HG03095 (cell line): ENCODE data around the gene CDKN2C.

ENCODE experiments used
- ATAC-seq: cut with Tn5 transposase; IDR thresholded peaks from one replicate; pipeline ENCODE4 v1.9.1; 2021; ENCODE audit warnings: moderate library complexity; ENCODE audit not compliant: unreplicated experiment

Gene CDKN2C

DNA sequence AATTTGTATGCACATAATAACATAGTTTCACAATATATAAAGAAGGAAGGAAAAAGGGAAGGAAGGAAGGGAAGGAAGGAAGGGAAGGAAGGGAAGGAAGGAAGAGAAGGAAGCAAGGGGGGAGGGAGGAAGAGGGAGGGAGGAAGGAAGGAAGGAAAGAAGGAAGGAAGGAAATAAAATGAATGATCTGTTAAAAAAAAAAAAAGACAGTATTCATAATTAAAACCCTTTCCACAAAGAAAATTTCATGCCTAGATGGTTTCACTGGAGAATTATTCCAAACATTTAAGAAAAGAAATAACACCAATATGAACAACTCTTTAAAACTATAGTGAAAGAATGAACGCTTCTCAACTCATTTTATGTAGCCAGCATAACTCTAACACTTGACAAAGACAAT is 44.8 kb downstream of the CDKN2C start:
- no peak for ATAC-seq

DNA sequence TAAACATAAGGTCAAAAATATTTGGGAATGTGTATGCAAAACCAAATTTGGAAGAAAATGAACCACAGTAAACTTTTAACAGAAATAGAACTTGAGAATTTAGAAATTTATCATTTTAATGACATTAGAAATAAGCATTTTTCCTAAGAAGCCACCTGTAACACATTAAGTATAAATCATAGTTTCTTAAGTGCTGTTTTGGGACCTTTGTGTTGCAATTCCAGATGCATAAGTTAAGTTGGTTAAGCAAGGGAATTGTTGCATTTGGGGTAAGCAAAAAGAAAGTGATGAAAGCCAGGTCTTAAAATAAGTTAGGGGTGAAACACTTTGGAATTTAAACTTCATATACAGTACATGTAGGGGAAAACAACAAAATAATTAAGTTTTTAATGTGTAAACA is 49.8 kb downstream of the CDKN2C start:
- no peak for ATAC-seq
